ENCODE data around the gene EPHA6. TPM values are rescaled to one million over a fixed set of nuclear protein-coding genes. Genes with fewer than 3 reads are reported as not detected.

Gene EPHA6
- total and polyA plus RNA-seq, 8 donors: 0.23 to 0.79 (median 0.41) TPM

GRCh38 chr3:96863129-96863740 lies 48.8 kb downstream of the EPHA6 start:
- intact Hi-C loops (cut with DNase I): no loop called here
- peak; percentile 13 to 29 for TF ChIP-seq CTCF (IDR thresholded peaks at IDR 0.05)
- peak in 2 of 4 donors; percentile 22 to 62 for DNase-seq
- ATAC-seq: peak; percentile 57
- Histone ChIP-seq H3K27ac (no peak overlapping the region), H3K4me1 (no peaks in the 10 kb centered on the region), H3K36me3 (no peaks in the 10 kb centered on the region), H3K27me3 (no peaks in the 10 kb centered on the region), H3K4me3 (no peak overlapping the region), H3K9me3 (no peaks in the 10 kb centered on the region)

- Histone ChIP-seq H3K27me3 (no peaks in the 10 kb centered on the region), H3K27ac (no peak overlapping the region), H3K9me3 (no peaks in the 10 kb centered on the region), H3K4me3 (no peak overlapping the region), H3K4me1 (no peaks in the 10 kb centered on the region), H3K36me3 (no peaks in the 10 kb centered on the region)
- intact Hi-C loops (cut with DNase I): no loop called here
- DNase-seq: no peak
- no peak for TF ChIP-seq CTCF (IDR thresholded peaks at IDR 0.05)
- no peak for ATAC-seq
These were observed 51.2 kb downstream of the EPHA6 start for GRCh38 chr3:96865605-96866004.

- DNase-seq (no peak), ATAC-seq (no peak)
- Histone ChIP-seq H3K36me3 (no peaks in the 10 kb centered on the region), H3K27ac (no peak overlapping the region), H3K4me3 (no peak overlapping the region), H3K9me3 (no peaks in the 10 kb centered on the region), H3K27me3 (no peaks in the 10 kb centered on the region), H3K4me1 (no peaks in the 10 kb centered on the region)
- intact Hi-C loops (cut with DNase I): no loop called here
- TF ChIP-seq CTCF (IDR thresholded peaks at IDR 0.05): no peak
These were observed 54.9 kb downstream of the EPHA6 start for GRCh38 chr3:96869316-96869715.

GRCh38 chr3:96877510-96877909 lies 63.1 kb downstream of the EPHA6 start:
- Histone ChIP-seq H3K27me3 (no peaks in the 10 kb centered on the region), H3K36me3 (no peaks in the 10 kb centered on the region), H3K27ac (no peak overlapping the region), H3K4me1 (no peaks in the 10 kb centered on the region), H3K9me3 (no peaks in the 10 kb centered on the region), H3K4me3 (no peak overlapping the region)
- no peak for DNase-seq
- ATAC-seq: no peak
- TF ChIP-seq CTCF (IDR thresholded peaks at IDR 0.05): no peak
- intact Hi-C loops (cut with DNase I): no loop called here

- Histone ChIP-seq H3K27me3 (no peaks in the 10 kb centered on the region), H3K4me1 (no peaks in the 10 kb centered on the region), H3K9me3 (no peaks in the 10 kb centered on the region), H3K27ac (no peak overlapping the region), H3K4me3 (no peak overlapping the region), H3K36me3 (no peaks in the 10 kb centered on the region)
- ATAC-seq (no peak), DNase-seq (no peak)
- intact Hi-C loops (cut with DNase I): no loop called here
- no peak for TF ChIP-seq CTCF (IDR thresholded peaks at IDR 0.05)
These were observed 85.6 kb downstream of the EPHA6 start for GRCh38 chr3:96900031-96900430.
